Tibial nerve (tissue), 4 donors: ENCODE results near the gene CYBRD1. TPM values are rescaled to one million over a fixed set of nuclear protein-coding genes. Genes with fewer than 3 reads are reported as not detected.

ENCODE experiments used
- DNase-seq, 2 donors: peaks; one replicate each; pipeline ENCODE4 v3.0.0-alpha.2; 2019; ENCODE audit warnings: low spot score in 2 of 2
- H3K27ac ChIP-seq, 4 donors: fragments of 200-600 bp; sonication (generic) in 3 of 4; one replicate each; pipeline ENCODE4 v1.5.1; 2017 to 2019; ENCODE audit warnings: mild to moderate bottlenecking in 1 of 4
- H3K27me3 ChIP-seq, 2 donors: fragments of 200-600 bp; sonication (generic) in 1 of 2; one replicate each; pipeline versions ENCODE4 v1.5.1 to v1.6.0; 2017 to 2019
- H3K36me3 ChIP-seq, 3 donors: fragments of 200-600 bp; sonication (generic); one replicate each; pipeline ENCODE4 v1.5.1; 2018 to 2019
- H3K4me1 ChIP-seq, 4 donors: fragments of 200-600 bp; sonication (generic) in 3 of 4; one replicate each; pipeline ENCODE4 v1.5.1; 2017 to 2019
- H3K4me3 ChIP-seq, 4 donors: fragments of 200-600 bp; sonication (generic) in 3 of 4; one replicate each; pipeline ENCODE4 v1.5.1; 2017 to 2019; ENCODE audit warnings: mild to moderate bottlenecking in 1 of 4, moderate library complexity in 1 of 4
- H3K9me3 ChIP-seq, 4 donors: fragments of 200-600 bp; sonication (generic) in 3 of 4; one replicate each; pipeline ENCODE4 v1.5.1; 2017 to 2019
- CTCF ChIP-seq, 5 experiments: fragments of 200-600 bp in 3 of 5; fragments of 450-650 bp in 2 of 5; sonication (generic) in 3 of 5; IDR thresholded peaks; one replicate each; pipeline ENCODE4 v1.5.1; 2016 to 2019; ENCODE audit warnings: antibody characterized with exemption in 5 of 5, mild to moderate bottlenecking in 3 of 5, moderate library complexity in 2 of 5
- EP300 ChIP-seq, 2 donors: sonication (generic); formaldehyde crosslinking; IDR thresholded peaks; one replicate each; pipeline ENCODE4 v1.6.1; 2017; ENCODE audit warnings: antibody characterized with exemption in 2 of 2, mild to moderate bottlenecking in 1 of 2
- POLR2A ChIP-seq, 2 donors: fragments of 450-650 bp; IDR thresholded peaks; one replicate each; pipeline ENCODE4 v1.6.1; 2017; ENCODE audit warnings: antibody characterized with exemption in 2 of 2, mild to moderate bottlenecking in 2 of 2, moderate library complexity in 2 of 2
- WGBS, 2 donors: methylation state at CpG; one replicate each; pipeline ENCODE4 v1.1.5; 2018; 5-methylcytosine and 5-hydroxymethylcytosine counted together
- total RNA-seq, 4 donors: library from RNA; depleted of rRNA; stranded (reverse); fragments of >200 nt; gene quantifications; one replicate each; pipeline ENCODE4 v1.1.0, GENCODE V29; 2016

The CYBRD1 gene
- total RNA-seq, 4 donors from 2014 or later = 215 to 471 (median 401) TPM

DNA sequence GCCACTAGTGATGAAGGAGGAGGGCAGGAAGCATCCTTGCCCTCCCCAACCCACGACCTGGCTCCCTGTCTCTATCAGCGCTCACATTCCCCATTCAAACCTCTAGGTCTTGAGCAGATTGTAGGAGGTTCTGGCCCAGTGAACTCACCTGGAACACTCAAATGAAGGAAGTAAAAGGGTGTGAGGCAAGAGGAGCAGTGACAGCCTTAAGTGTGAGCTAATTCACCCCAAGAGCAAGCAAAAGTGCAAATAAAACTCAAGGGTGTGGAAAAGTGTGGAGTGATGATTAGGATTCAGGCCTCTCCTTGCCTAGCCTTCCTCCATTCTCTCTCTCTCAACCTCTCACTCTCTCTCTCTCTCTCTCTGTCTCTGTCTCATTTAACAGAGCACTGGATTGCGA is 41.0 kb downstream of the CYBRD1 start:
- Histone ChIP-seq H3K36me3 (no peaks in the 10 kb centered on the region), H3K4me3 (no peak overlapping the region), H3K27me3 (no peaks in the 10 kb centered on the region), H3K9me3 (no peaks in the 10 kb centered on the region), H3K4me1 (no peaks in the 10 kb centered on the region), H3K27ac (no peak overlapping the region)
- WGBS, 2 donors = 83 to 87% methylated on average over 3 of the region's 3 CpGs
- TF ChIP-seq CTCF (IDR thresholded peaks at IDR 0.05) (no peak), EP300 (IDR thresholded peaks at IDR 0.05) (no peak), POLR2A (IDR thresholded peaks at IDR 0.05) (no peak)
- DNase-seq = no peak

GRCh38 chr2:171564463-171564862 is 42.2 kb downstream of the CYBRD1 start:
- H3K4me3 ChIP-seq = no peak overlapping the region
- H3K27me3 ChIP-seq = no peaks in the 10 kb centered on the region
- H3K4me1 ChIP-seq = no peaks in the 10 kb centered on the region
- no peak for DNase-seq
- no peak overlapping the region for H3K27ac ChIP-seq
- no peaks in the 10 kb centered on the region for H3K36me3 ChIP-seq
- 73 to 77% methylated on average over 5 of the region's 5 CpGs for WGBS, 2 donors
- H3K9me3 ChIP-seq = no peaks in the 10 kb centered on the region
- TF ChIP-seq CTCF (IDR thresholded peaks at IDR 0.05) (no peak), EP300 (IDR thresholded peaks at IDR 0.05) (no peak), POLR2A (IDR thresholded peaks at IDR 0.05) (no peak)

- no peaks in the 10 kb centered on the region for H3K36me3 ChIP-seq
- H3K27ac ChIP-seq = no peak overlapping the region
- DNase-seq = no peak
- no peaks in the 10 kb centered on the region for H3K4me1 ChIP-seq
- no peak overlapping the region for H3K4me3 ChIP-seq
- TF ChIP-seq CTCF (IDR thresholded peaks at IDR 0.05) (no peak), EP300 (IDR thresholded peaks at IDR 0.05) (no peak), POLR2A (IDR thresholded peaks at IDR 0.05) (no peak)
- 0 to 58% methylated on average over 1 of the region's 1 CpG for WGBS, 2 donors
- no peaks in the 10 kb centered on the region for H3K9me3 ChIP-seq
- H3K27me3 ChIP-seq = no peaks in the 10 kb centered on the region
These were observed 43.8 kb downstream of the CYBRD1 start for GRCh38 chr2:171566057-171566456.

DNA sequence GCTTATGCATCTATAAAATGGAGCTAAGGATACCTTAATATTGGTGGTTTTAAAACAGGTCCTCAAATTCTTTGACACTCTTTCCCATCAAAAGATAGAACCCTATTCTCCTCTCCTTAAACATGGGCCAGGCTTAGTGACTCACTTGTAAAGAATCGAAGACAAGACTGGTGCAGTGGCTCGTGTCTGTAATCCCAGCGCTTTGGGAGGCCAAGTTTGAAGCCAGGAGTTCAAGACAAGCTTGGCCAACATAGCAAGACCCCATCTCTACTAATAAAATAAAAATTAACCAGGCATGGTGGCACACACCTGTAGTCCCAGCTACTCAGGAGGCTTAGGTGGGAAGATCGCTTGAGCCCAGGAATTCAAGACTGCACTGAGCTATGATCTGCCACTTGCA is 44.5 kb downstream of the CYBRD1 start:
- no peaks in the 10 kb centered on the region for H3K9me3 ChIP-seq
- H3K27me3 ChIP-seq = no peaks in the 10 kb centered on the region
- no peak for TF ChIP-seq CTCF (IDR thresholded peaks at IDR 0.05)
- no peak for TF ChIP-seq EP300 (IDR thresholded peaks at IDR 0.05)
- no peak for TF ChIP-seq POLR2A (IDR thresholded peaks at IDR 0.05)
- no peak overlapping the region for H3K4me3 ChIP-seq
- H3K4me1 ChIP-seq = no peaks in the 10 kb centered on the region
- no peak overlapping the region for H3K27ac ChIP-seq
- 91 to 93% methylated on average over 4 of the region's 4 CpGs for WGBS, 2 donors
- DNase-seq = no peak
- H3K36me3 ChIP-seq = no peaks in the 10 kb centered on the region

GRCh38 chr2:171568089-171568488 is 45.8 kb downstream of the CYBRD1 start:
- Histone ChIP-seq H3K27me3 (no peaks in the 10 kb centered on the region), H3K36me3 (no peaks in the 10 kb centered on the region), H3K27ac (no peak overlapping the region), H3K9me3 (no peaks in the 10 kb centered on the region), H3K4me3 (no peak overlapping the region), H3K4me1 (no peaks in the 10 kb centered on the region)
- WGBS, 2 donors = 54 to 77% methylated on average over 3 of the region's 3 CpGs
- no peak for DNase-seq
- TF ChIP-seq CTCF (IDR thresholded peaks at IDR 0.05) = no peak
- no peak for TF ChIP-seq EP300 (IDR thresholded peaks at IDR 0.05)
- TF ChIP-seq POLR2A (IDR thresholded peaks at IDR 0.05) = no peak
